GM12891 (cell line): Measurements from ENCODE around the gene GFM1. TPM values are rescaled to one million over a fixed set of nuclear protein-coding genes. Genes with fewer than 3 reads are reported as not detected.

Source experiments
- DNase-seq: peaks from one replicate; pipeline ENCODE4 v3.0.0; 2011; ENCODE audit warnings: low spot score; ENCODE audit not compliant: insufficient read length
- FAIRE-seq: peaks from 2 replicates; lab custom pipeline; 2011; peaks lifted over from hg19 to GRCh38; lab: Jason Lieb, UNC
- PAX5 ChIP-seq: IDR thresholded peaks from 2 replicates; pipeline ENCODE4 v1.6.1; 2011; ENCODE audit warnings: low read length, moderate library complexity, mild to moderate bottlenecking; ENCODE audit not compliant: insufficient read depth, severe bottlenecking
- POLR2A ChIP-seq: IDR thresholded peaks from 2 replicates; pipeline ENCODE4 v1.6.1; 2011; ENCODE audit warnings: low read depth, low read length, control low read depth
- POLR2AphosphoS5 ChIP-seq: IDR thresholded peaks from 2 replicates; pipeline ENCODE4 v1.6.1; 2011; ENCODE audit warnings: low read depth, low read length, control low read depth
- POU2F2 ChIP-seq: IDR thresholded peaks from 2 replicates; pipeline ENCODE4 v1.6.1; 2011; ENCODE audit warnings: low read depth, mild to moderate bottlenecking, control low read depth, low read length, moderate library complexity
- SPI1 ChIP-seq: IDR thresholded peaks from 2 replicates; pipeline ENCODE4 v1.6.1; 2011; ENCODE audit warnings: low read depth, low read length, control low read depth
- TAF1 ChIP-seq: IDR thresholded peaks from 2 replicates; pipeline ENCODE4 v1.6.1; 2011; ENCODE audit warnings: low read depth, low read length, control low read depth
- polyA plus RNA-seq: library from polyadenylated mRNA; unstranded; fragments of >200 nt; gene quantifications from one replicate; pipeline ENCODE4 v1.2.1, GENCODE V29; 2012; ENCODE audit warnings: low read depth, missing spikeins, inconsistent platforms; ENCODE audit not compliant: missing spikeins

GFM1 gene
- 26.1 TPM for polyA plus RNA-seq

DNA sequence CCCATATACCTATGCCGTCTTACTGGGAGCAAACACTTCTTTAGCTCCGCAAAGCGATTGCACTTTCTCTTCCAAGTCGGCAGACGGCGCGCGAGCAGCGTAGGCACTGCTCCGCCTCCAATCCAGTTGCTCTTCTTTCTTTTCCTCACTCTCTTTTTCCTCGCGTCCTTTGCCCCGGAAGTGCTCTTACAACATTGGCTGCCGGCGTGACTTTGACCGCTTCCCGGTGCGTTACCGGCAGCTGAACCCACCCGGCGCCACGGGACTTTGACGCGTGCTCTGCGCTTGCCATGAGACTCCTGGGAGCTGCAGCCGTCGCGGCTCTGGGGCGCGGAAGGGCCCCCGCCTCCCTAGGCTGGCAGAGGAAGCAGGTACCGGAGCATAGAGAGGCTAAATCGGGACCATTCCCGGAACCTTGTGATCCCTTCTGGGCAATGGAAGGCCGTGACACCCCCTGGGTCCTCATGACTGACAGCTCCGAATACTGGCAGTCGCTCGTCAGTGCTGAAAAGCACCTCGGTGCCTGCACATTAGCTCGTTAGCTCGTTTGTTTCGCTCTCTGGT is at the start of gene GFM1:
GFM1 (plus strand) TSS at position 183 of the 564 bp plus-strand sequence; CDS start at position 291, 108 bp downstream.
- FAIRE-seq (peak; percentile 93), DNase-seq (peak; percentile 71)
- TF ChIP-seq SPI1 (peak; percentile 18; the same call in 1 of the 2 replicates), POLR2A (peak; percentile 75), TAF1 (0 out of 2 replicates have a peak, but pooled peaks have one; percentile 39), PAX5 (peak; percentile 73), POLR2AphosphoS5 (peak; percentile 80), POU2F2 (peak; percentile 66)

DNA sequence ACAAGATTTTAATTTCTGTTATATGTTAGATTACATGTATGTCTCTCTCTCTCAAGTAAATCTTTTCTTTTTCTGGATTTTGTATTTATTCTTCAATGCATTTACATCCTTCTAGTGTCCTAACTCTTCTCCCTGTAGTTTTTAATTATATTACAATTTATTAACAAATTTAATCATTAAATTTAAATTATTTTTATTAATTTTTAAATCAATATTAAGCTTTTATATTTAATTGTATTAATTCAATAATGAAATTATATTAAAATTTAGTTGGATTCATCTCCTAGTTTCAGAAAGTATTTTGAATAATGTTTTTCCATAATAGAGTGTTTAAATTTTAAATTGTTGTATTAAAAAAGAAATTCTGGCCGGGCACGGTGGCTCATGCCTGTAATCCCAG is 43.5 kb upstream of the GFM1 start:
- FAIRE-seq (no peak), DNase-seq (no peak)
- no peak for TF ChIP-seq TAF1
- no peak for TF ChIP-seq POU2F2
- TF ChIP-seq SPI1: no peak
- TF ChIP-seq POLR2AphosphoS5: no peak
- TF ChIP-seq POLR2A: no peak
- TF ChIP-seq PAX5: no peak

DNA sequence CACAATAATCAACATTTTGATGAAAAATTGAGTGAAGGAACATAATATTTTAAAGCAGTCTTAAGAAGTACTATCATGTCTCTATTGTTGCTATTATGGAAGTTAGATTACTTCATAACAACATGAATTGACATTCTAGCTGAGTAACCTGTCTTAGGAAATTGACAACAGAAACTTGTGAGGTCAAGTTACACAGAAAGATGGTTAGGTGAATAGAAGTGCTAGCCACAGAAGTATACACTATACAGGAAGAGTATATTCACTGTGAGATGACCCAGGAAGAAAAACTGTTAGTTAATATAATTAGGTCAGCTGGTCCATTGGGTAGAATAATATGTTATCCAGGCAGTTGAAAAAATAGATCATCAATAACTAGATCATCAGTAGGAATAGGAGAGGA is 42.1 kb upstream of the GFM1 start:
- DNase-seq: no peak
- peak; percentile 13 for FAIRE-seq
- TF ChIP-seq POU2F2: no peak
- TF ChIP-seq SPI1: no peak
- no peak for TF ChIP-seq POLR2AphosphoS5
- no peak for TF ChIP-seq PAX5
- TF ChIP-seq POLR2A: no peak
- no peak for TF ChIP-seq TAF1

DNA sequence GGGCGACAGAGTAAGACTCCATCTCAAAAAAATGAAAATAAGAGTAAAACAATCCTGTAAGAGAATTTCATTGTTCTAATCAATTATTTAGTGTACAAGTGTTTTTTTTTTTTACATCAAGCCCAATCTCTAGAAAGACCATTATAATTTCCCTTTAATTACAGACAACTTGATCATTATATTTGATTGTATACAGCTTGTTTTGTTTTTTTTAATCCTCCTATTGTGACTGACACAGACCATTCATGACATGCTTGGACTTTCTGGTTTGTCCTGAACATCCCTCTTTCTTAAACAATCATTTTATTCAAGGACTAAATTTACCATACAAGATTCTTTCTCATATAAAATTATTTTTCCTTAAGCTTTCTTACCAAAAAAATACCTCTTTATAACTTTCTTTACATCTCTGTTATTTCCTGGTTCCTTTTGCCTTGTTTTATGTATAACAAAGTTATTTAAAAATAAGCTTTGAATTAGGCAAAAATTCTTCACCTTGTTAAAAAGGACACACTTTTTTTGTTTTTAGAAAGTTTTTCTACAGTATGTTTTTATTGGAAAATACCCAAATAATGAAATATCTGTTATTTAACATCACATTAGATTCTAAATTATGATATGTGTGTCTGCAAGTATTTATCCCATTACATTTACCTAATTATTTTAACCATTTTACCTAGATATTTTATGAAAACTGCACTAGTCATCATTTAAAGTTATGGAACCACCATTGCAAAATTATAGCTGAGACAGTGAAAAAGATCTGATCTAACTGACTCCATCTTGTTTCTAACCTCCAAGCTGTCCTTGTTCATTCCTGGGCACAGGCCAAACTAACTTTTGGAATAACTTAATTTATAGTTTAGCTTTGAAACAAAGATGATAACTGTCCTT is 26.1 kb upstream of the GFM1 start:
- TF ChIP-seq POU2F2 (no peak), SPI1 (no peak), POLR2AphosphoS5 (no peak), POLR2A (no peak), TAF1 (no peak), PAX5 (no peak)
- FAIRE-seq: no peak

DNA sequence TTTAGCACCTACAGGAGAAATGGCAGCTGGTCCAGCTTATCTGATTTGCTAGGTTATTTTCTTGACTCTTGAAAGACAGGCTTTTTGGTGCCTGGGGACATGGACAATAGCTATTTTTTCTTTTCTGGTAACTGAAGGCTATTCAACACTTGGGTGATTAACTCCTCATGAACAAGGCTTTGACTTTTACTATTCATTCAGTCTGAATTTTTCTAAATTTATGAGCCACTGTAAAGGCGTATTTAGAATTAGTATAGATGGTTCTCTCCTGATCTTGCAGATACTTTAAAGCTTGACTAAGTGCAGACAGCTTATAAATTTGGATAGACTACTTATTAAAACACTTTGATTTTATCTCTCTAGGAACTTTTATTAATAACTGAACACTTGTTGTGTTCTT is 18.4 kb upstream of the GFM1 start:
- TF ChIP-seq POLR2AphosphoS5 (no peak), POU2F2 (no peak), POLR2A (no peak), SPI1 (no peak), TAF1 (no peak), PAX5 (no peak)
- DNase-seq (no peak), FAIRE-seq (no peak)

More for the DNA sequence above, 26.1 kb upstream of the GFM1 start:
- no peak for DNase-seq

DNA sequence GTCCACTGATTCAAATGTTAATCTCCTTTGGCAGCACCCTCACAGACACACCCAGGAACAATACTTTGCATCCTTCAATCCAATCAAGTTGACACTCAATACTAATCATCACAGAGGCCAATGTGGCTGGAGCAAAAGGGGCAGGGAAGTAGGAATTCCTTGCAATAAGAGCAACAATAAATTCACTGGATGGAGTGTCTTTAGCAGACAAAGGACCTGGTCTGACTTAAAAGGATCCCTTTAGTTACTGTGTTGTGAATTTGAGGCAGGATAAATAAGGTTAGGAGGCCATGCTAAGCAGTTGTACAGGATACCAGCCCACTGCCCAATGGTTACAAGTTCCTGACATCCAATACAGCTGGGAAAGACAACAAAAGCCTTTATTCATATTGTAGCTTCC is 12.3 kb upstream of the GFM1 start:
- FAIRE-seq (no peak), DNase-seq (no peak)
- TF ChIP-seq TAF1: no peak
- no peak for TF ChIP-seq POU2F2
- no peak for TF ChIP-seq SPI1
- no peak for TF ChIP-seq POLR2A
- no peak for TF ChIP-seq POLR2AphosphoS5
- TF ChIP-seq PAX5: no peak

DNA sequence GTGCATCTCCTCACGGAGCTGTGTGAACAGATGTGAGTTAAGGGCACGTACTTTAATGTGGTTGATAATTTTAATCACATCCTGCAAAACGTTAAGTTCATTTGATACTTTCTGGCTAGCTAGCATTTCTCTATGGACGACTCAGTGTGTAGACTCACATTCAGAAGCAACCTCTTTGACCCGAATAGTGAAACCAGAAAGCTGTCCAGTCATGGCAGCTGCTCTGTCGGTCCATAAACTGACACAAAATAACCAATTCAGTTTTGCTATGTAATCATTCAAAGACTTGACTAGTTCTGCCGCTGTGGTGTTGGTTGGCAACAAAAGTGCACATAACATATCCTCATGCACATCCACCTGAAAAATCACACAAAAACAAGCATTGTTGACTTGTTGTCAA is 3.7 kb upstream of the GFM1 start:
- no peak for DNase-seq
- no peak for FAIRE-seq
- TF ChIP-seq TAF1: no peak
- no peak for TF ChIP-seq PAX5
- TF ChIP-seq POLR2A: no peak
- TF ChIP-seq SPI1: no peak
- no peak for TF ChIP-seq POLR2AphosphoS5
- TF ChIP-seq POU2F2: no peak

DNA sequence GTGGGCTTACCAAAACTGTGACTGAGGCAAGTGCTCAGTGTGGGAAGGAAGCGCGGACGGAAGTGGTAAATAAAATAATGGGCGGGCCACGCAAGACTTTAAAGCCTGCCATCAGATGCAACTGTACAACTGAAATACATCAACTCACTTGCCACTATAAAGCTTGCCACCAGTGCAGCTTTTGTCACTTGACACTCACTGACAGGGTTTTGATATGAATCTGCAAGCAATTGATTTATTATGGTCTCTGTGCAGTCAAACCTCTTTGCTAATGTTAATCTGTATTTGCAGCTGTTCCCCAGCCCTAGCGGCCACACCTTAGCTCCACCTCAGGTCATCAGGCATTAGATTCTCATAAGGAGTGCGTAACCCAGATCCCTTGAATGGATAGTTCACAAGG is 2.3 kb upstream of the GFM1 start:
- FAIRE-seq (no peak), DNase-seq (no peak)
- TF ChIP-seq POU2F2 (no peak), PAX5 (no peak), POLR2AphosphoS5 (no peak), POLR2A (no peak), SPI1 (no peak), TAF1 (no peak)

DNA sequence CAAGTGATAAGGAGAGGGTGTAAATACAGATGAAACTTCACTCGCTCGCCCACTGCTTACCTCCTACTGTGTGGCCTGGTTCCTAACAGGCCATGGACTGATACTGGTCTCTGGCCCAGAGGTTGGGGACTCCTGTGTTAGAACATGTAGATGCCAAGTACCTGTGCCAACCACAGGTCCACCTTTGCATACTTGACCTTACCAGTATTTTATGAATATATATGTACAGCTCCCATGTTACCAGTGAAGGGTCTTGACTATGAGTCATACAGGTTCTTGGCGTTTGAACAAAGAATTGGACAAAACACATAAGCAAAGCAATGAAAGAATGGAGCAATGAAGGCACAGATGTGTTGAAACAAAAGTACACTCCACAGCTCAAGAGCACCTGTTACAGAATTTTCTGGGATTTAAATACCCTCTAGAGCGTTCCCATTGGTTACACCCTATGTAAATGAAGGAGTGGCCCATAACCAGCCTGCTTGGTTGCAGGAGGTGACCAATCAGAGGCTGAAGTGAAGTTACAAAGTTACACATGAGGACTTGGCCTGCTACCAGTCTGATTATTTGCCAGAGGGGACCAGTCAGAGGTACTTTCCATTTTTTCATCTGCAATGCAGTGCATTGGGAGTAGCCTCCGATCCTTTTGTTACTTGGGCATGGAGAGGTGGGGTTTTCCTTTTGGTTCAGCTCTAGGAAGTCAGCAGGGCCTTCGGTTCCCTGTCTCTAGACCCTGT is 1.7 kb upstream of the GFM1 start:
- TF ChIP-seq POLR2AphosphoS5 (no peak), PAX5 (no peak), TAF1 (no peak), POLR2A (no peak), POU2F2 (no peak), SPI1 (no peak)

DNA sequence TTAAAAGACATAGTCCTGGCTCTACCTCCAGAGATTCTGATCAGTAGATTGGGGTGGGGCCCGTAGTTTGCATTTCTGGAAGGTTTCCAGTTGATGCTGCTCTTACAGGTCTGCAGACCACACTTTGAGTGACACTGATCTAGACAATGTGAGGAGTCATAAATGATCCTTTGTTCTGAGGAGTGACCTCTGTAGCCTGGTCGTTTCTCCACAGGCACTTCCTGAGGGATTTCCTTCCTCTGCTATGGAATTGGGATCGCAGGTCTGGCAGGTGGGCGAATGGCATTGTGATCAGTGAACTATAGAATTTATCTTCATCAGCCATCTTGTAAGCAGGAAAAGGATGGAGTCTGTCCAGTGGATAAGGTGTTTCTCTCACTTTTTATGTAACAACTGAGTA is 5.5 kb downstream of the GFM1 start:
- no peak for TF ChIP-seq POLR2A
- TF ChIP-seq SPI1: no peak
- no peak for TF ChIP-seq POU2F2
- TF ChIP-seq TAF1: no peak
- TF ChIP-seq POLR2AphosphoS5: no peak
- no peak for TF ChIP-seq PAX5
- FAIRE-seq: no peak
- DNase-seq: no peak

More for the DNA sequence above, 1.7 kb upstream of the GFM1 start:
- DNase-seq (no peak), FAIRE-seq (no peak)
